GM21825 (cell line): ENCODE results near the gene PSMB8.
"Not testable (repeated sequence)": the region's sequence is repeated elsewhere in the genome, so short reads cannot be mapped to it uniquely, and the experiment has no call there.

Source experiments
- ATAC-seq: cut with Tn5 transposase; IDR thresholded peaks from one replicate; pipeline ENCODE4 v1.9.1; 2021; ENCODE audit warnings: mild to moderate bottlenecking, moderate library complexity; ENCODE audit not compliant: unreplicated experiment

The PSMB8 gene

DNA sequence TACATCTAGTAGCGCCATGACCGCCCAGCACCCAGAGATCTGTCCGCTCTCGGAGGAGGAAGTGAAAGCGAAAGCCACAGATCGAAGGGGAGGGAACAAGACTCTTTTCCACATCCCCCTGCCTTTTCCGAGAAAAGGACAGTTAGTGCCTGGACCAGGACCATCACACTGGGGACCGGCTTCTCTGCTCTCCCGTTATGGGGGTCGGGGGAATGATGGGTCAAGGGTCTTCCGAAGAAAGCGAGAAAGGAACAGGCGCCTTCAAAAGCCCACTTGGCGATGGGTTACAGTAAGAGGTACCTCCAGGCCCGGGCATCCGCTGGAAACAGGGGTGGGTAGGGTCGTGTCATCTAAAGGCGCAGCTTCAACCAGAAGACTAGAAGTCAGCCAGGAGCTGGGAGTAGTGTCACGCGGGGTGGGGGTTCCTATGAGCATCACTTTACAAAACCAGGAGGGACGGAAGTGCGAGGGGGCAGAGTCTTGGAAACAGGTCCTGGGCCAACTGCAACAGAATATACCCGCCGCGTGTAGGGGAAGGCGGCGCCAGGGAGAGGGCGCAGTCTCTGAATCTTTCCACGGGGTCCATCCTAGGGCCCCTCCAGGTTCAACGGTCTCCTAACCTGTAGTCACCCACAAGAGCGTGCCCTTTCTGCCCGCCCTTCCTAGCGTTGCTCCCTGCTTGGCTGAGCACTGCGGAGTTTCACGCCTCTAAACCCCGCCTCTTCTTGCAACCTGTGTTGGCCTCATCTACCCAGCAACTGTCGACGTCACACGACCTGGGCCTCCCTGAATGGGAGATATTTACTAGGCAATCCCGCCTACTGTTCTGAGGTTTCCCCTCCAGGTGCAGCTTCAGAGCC lies at the start of gene PSMB8:
TSS of gene PSMB8 (minus strand) at position 69 of the 860 bp plus-strand sequence. CDS start at position 18, 51 bp downstream.
- ATAC-seq = peak; percentile 58

- no peak for ATAC-seq
These were observed 47.0 kb upstream of the PSMB8 start for GRCh38 chr6:32890831-32891230.

DNA sequence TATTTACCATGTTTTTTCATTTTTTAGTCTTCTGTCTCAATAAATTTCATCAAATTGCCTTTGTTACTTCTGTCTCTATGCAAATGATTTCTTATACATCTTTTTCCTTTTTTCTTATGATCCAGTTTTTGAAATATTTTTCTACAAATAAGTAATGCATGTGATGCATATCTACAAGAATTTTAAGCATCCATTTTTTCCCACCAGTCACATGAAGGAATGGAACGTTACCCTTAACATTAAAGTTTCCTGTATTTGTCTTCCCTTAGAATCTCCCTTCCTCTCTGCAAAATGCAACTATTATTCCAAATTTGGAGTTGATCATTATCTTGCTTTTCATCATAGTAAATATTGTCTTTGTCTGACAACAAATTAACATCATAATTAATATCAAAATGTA lies 45.7 kb upstream of the PSMB8 start:
- ATAC-seq = no peak

DNA sequence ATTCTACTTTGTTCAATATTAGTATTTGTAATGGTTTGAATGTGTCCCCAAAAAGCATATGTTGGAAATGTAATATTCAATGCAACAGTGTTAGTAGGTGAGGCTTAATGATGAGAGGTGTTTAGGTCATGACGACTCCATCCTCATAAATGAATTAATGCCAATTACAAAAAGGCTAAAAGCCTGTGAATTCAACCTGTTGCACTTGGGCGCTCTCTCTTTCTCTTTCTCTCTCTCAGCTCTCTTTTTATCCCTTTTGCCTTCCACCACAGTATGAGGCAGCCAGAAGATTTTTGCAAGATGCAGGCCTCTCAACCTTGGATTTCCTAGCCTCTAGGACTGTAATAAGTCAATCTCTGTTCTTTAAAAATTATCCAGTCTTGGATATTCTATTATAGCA lies 44.7 kb upstream of the PSMB8 start:
- no peak for ATAC-seq

GRCh38 chr6:32887616-32888015 lies 43.8 kb upstream of the PSMB8 start:
- no peak for ATAC-seq

GRCh38 chr6:32886681-32887383 lies 43.0 kb upstream of the PSMB8 start:
- ATAC-seq = no peak

DNA sequence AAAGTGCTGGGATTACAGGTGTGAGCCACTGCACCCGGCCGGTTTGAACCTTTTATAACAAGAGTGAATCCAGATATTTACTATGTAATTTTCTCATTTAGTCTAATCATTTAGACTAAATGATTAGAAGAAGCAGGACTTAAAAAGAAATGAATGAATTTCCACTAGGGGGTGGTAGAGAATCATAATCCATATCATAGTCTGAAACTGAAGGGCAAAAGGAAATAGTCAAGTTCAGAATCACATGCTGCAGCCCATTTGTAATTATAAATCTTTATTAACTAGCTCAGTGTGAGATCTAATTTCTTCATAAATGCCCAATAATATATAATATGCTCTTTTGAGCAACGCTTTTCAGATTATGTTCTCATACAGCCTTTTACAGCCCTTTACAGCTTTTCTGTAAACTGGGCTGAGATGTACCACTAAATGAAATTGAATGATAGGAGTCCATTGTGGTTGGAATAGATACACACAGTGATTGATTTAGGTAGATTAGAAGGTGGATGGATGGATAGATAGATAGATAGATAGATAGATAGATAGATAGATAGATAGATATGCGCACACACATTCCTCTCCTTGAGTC lies 41.9 kb upstream of the PSMB8 start:
- no peak for ATAC-seq

DNA sequence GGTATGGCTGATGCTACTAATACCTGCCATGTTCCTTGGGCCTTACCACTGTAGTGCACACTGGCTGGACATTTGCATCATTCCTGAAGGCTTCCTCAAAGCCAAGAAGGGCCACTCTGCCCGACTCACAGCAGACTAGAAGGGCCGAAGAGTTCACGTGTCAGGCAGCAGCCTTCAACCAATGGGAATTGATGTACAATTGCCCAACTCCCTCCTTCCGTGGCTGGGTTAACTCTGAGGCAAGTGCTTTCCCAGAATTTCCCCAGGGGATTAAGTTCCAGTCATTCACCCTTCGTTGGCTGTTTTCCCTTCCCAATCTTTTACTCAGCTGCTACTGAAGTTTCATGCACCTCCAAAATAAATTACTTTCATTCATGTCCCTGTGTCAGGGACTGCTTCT lies 39.9 kb upstream of the PSMB8 start:
- ATAC-seq = no peak

GRCh38 chr6:32882879-32883250 lies 39.0 kb upstream of the PSMB8 start:
- no peak for ATAC-seq

DNA sequence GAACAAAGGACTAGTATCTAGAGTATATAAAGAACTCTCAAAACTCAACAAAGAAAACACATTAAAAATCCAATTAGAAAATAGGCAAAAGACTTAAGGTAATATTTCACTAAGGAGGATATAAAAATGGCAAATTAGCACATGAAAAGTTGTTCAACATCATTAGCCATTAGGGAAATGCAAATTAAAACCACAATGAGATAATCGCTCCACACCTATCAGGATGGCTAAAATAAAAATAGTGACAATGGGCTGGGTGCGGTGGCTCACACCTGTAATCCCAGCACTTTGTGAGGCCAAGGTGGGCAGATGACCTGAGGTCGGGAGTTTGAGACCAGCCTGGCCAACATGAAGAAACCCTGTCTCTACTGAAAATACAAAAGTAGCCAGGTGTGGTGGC lies 37.1 kb upstream of the PSMB8 start:
- ATAC-seq = not testable (repeated sequence)

- no peak for ATAC-seq
These were observed 35.8 kb upstream of the PSMB8 start for GRCh38 chr6:32879691-32880090.

DNA sequence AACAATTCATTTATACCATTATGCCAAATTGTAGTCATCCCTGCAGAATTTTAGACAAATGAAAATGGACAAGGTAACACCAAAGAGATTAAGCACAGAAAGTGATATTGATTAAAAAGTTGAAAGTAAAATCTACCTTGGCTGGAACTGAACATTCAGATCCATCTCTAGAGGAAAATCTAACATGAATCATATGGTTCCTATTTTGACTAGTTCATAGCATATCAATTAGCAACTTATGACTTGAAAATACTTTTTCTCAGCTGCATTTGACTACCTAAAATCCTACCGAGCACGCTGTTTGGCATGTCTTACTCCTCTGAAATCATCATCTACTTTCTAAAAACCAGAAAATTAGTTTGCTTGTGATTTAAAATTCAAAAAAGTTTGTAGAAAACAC lies 32.8 kb upstream of the PSMB8 start:
- no peak for ATAC-seq

- not testable (repeated sequence) for ATAC-seq
These were observed 30.1 kb upstream of the PSMB8 start for GRCh38 chr6:32873947-32874346.

DNA sequence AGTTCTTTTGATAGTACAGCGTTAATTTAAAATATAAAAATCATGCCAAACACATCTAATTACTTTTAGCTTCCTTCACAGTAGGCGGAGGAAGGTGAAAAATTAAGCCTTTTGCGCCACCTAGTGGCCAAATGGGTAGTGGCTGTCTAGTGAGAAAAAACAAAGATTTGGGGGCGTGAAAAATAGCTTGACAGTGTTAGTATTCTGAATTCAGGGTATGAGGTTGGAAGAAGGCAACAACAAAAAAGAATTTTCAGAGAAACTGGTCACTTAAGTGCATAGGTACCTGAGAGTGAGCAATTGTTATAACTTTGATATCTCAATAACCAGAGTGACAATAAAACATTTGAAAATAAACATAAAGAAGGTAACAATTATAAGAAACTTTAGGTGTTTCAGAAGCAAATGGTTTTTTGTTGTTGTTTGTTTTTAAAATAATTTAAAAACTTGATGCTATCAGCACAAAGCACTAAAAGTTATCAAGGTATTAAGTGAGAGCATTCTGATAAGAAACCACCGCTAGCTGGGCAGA lies 24.5 kb upstream of the PSMB8 start:
- no peak for ATAC-seq

GRCh38 chr6:32867554-32868256 lies 23.9 kb upstream of the PSMB8 start:
- no peak for ATAC-seq

- no peak for ATAC-seq
These were observed 23.2 kb upstream of the PSMB8 start for GRCh38 chr6:32867022-32867477.

DNA sequence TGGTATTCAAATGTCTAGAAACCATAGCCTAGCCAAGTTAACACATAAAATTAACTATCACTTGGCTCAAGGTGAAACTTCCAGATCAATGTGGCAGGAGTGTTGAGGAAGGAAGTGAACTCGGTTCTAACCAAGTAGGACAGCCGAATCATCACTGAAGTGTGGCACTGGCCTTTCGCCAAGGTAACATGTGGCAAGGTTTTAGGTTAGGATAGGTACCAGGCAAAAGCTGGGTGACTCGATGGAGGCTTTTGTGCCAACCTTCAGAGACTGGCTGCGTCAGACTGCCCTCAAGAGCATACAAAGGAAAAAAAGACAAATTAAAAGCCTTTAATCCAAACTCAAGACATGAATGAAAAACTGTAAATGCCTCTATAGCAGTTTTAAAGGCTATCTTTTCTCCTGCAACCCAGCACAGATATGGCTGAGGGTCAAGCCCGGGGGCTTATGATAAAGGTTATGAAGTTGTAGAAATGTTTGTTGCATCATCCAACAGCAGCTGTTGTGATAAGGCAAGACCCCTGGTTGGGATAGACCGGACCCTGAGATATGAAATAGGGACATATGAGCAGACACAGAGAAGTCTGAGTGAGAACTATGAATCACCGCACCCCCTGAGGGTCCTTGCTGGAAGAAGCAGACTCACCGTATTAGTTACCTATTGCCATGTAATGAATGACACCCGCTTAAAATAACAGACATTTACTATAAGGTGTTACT lies 22.0 kb upstream of the PSMB8 start:
- ATAC-seq = no peak

DNA sequence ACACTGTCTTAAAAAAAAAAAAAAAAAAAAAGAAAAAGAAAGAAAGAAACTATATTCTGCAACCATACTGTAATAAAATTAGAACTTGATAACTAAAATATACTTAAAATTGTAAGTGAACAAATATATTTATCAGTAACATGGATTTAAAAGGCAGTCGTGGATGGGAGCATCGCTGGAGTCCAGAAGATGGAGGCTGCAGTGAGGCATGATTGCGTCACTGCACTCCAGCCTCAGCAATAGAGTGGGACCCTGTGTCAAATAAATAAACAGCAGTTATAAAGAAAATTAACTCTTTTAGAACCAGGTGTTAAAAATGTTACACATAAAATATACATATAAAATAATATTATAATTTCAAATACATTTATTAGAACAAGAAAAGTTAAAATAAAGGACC lies 18.9 kb upstream of the PSMB8 start:
- no peak for ATAC-seq

GRCh38 chr6:32860674-32861073 lies 16.8 kb upstream of the PSMB8 start:
- no peak for ATAC-seq

- no peak for ATAC-seq
These were observed 14.3 kb upstream of the PSMB8 start for GRCh38 chr6:32858194-32858593.
